ENCODE data around the gene GRK5. TPM values are rescaled to one million over a fixed set of nuclear protein-coding genes. Genes with fewer than 3 reads are reported as not detected.

Gene GRK5
- total RNA-seq, 1 donor from 2014 or later, result 21.3 TPM

DNA sequence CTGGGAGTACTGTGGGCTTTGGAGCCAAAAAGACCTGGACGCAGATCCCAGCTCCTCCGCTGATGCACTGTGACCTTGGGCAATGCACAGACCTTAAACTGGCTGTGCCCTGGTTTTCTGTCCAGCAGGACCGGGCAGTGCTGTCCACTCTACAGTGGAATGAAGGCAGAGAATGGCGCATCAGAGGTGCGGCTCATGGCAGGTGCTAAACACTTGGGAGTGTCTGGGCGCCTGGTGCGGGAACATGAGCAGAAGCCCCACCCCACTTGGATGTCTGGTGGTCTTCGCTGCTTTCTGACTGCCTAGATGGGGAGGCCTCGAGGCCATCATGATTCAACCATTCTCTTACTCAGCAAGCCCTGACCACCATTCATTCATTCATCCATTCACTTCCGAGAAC lies 153.7 kb downstream of the GRK5 start:
- CTCF ChIA-PET, result no interaction called here
- POLR2A ChIA-PET, result no interaction called here
- intact Hi-C loops (cut with micrococcal nuclease), result no loop called here
- Mint-ChIP-seq H3K27me3 (no peaks in the 10 kb centered on the region), H3K36me3 (ENCODE audit: low read depth) (peaks cover 33% of the 10 kb centered on the region), H3K4me3 (no peak overlapping the region), H3K4me1 (peaks cover 44% of the 10 kb centered on the region), H3K27ac (no peak overlapping the region), H3K9me3 (peaks cover 6% of the 10 kb centered on the region)
- no peak for TF ChIP-seq CTCF (IDR thresholded peaks at IDR 0.05)
- no peak for DNase-seq
- ATAC-seq (ENCODE audit: low read depth), result no peak

- peaks cover 37% of the 10 kb centered on the region for H3K4me1 Mint-ChIP-seq
- no peaks in the 10 kb centered on the region for H3K27me3 Mint-ChIP-seq
- no peak for ATAC-seq (ENCODE audit: low read depth)
- H3K27ac Mint-ChIP-seq, result no peak overlapping the region
- TF ChIP-seq CTCF (IDR thresholded peaks at IDR 0.05), result no peak
- DNase-seq, result no peak
- no peaks in the 10 kb centered on the region for H3K9me3 Mint-ChIP-seq
- peaks cover 24% of the 10 kb centered on the region for H3K36me3 Mint-ChIP-seq (ENCODE audit: low read depth)
- ChIA-PET POLR2A (interaction anchor here (0.7 kb wide), 1 partner anchor 283 kb away, joined by 5 read pairs; no protein-coding TSS in a partner anchor), CTCF (no interaction called here)
- no peak overlapping the region for H3K4me3 Mint-ChIP-seq
- intact Hi-C loops (cut with micrococcal nuclease), result no loop called here
Observed at GRCh38 chr10:119362122-119362521, 154.8 kb downstream of the GRK5 start.

- H3K27ac Mint-ChIP-seq, result no peak overlapping the region
- H3K9me3 Mint-ChIP-seq, result no peaks in the 10 kb centered on the region
- ATAC-seq (ENCODE audit: low read depth), result no peak
- H3K27me3 Mint-ChIP-seq, result no peaks in the 10 kb centered on the region
- peaks cover 37% of the 10 kb centered on the region for H3K4me1 Mint-ChIP-seq
- ChIA-PET POLR2A (interaction anchor here (0.6 to 1.3 kb wide), 3 partner anchors 10 to 502 kb away, joined by 3 to 9 read pairs (median 3); no protein-coding TSS in a partner anchor), CTCF (interaction anchor here (1.0 to 1.3 kb wide), 3 partner anchors 9 to 159 kb away, joined by 3 to 5 read pairs (median 3); no protein-coding TSS in a partner anchor)
- TF ChIP-seq CTCF (IDR thresholded peaks at IDR 0.05), result no peak
- peaks cover 26% of the 10 kb centered on the region for H3K36me3 Mint-ChIP-seq (ENCODE audit: low read depth)
- DNase-seq, result no peak
- H3K4me3 Mint-ChIP-seq, result no peak overlapping the region
- intact Hi-C loops (cut with micrococcal nuclease), result loop anchor here (5.0 kb wide), 2 partner anchors 33 to 98 kb away; no protein-coding TSS in a partner anchor
Observed at GRCh38 chr10:119364645-119365600, 157.6 kb downstream of the GRK5 start.

DNA sequence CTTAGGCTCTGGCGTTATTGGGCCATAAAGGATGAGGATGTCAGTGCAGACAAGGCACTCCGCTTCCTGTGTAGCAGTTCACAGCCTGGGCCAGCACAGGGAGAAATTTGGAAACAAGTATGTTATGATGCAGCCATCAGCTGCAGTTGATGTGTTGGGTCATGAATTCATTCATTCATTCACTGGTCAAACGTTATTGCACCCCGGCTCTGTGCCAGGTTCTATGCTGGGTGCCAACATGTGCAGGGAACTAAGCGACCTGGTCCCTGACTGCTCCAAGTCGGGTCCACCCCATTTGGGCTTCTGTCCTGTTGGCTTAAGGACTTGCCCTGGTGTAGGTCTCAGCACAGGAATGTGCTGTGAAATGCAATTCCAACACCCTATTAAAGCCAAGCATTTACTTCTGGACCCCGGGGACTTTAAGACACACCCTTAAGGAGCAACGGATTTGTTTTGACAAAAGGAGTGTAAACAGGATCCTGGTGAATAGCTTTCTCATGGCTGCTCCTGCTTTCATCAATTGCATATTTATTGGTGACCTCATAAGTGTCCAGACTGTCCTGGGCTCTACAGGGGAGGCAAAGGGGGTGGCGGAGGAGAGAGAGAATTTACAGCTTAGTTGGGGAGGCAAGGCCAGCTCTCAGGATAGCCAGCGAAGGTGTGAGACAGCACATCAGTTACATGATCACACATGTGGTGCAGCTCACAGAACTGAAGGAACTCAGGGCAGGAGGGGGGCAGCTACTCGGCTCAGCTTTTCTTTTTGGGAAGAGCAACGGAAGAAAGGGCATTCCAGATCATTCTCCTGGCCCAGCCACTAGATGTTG lies 158.6 kb downstream of the GRK5 start:
- POLR2A ChIA-PET, result interaction anchor here (0.6 to 1.2 kb wide), 3 partner anchors 9 to 501 kb away, joined by 3 to 9 read pairs (median 5); no protein-coding TSS in a partner anchor
- Mint-ChIP-seq H3K36me3 (ENCODE audit: low read depth) (peaks cover 22% of the 10 kb centered on the region), H3K27me3 (no peaks in the 10 kb centered on the region), H3K9me3 (no peaks in the 10 kb centered on the region), H3K4me3 (no peak overlapping the region), H3K4me1 (peaks cover 42% of the 10 kb centered on the region), H3K27ac (no peak overlapping the region)
- CTCF ChIA-PET, result no interaction called here
- intact Hi-C loops (cut with micrococcal nuclease), result loop anchor here (5.0 kb wide), 2 partner anchors 34 to 99 kb away; no protein-coding TSS in a partner anchor
- ATAC-seq (ENCODE audit: low read depth), result no peak
- no peak for TF ChIP-seq CTCF (IDR thresholded peaks at IDR 0.05)
- DNase-seq, result no peak

All from activated B cell treated with CpG ODN at 0.5 μM for 24 hours (primary cell).